GM03348 (cell line): ENCODE measurements around the gene PARN.
A peak's percentile ranks its signal among the peaks of the same experiment; 100 is the strongest.
"Not testable (repeated sequence)": the region's sequence is repeated elsewhere in the genome, so short reads cannot be mapped to it uniquely, and the experiment has no call there.

Experiments used
- DNase-seq: peaks from one replicate; pipeline ENCODE4 v3.0.0; 2012; ENCODE audit warnings: low spot score

Gene PARN

DNA sequence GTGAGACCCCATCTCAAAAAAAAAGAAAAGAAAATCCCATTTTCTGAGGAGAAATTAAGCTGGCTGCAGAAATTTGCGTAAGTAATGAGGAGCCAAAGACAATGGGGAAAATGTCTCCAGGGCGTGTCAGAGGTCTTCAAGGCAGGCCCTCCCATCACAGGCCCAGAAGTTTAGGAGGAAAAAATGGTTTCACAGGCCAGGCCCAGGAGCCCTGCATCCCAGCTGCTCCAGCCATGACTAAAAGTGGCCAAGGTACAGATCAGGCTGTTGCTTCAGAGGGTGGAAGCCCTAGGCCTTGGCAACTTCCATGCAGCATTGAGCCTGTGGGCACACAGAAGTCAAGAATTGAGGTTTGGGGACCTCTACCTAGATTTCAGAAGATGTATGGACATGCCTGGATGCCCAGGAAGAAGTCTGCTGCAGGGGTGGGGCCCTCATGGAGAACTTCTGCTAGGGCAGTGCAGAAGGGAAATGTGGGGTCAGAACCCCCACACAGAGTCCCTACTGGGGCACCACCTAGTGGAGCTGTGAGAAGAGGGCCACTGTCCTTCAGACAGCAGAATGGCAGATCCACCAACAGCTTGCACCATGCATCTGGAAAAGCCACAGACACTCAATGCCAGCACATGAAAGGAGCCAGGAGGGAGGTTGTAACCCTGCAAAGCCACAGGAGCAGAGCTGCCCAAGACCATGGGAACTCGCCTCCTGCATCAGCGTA lies 55.2 kb downstream of the PARN start:
- DNase-seq: not testable (repeated sequence)

DNA sequence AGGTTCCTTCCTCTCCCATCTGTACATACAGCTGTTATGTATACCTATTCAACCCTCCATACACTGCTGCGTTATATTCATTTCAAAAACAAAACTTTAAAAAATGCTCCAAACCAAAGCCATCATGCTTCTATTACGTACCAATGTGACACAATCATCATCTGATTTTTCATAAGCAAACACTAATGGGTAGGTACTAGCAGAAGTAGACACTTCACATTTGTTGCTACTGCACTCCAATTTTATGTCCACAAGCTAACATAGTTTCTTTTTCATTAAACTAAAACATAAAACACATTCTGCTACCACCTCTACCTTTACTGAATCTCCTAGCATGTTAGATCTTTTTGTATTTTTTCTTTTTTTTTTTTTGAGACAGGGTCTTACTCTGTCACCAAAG lies 57.5 kb downstream of the PARN start:
- no peak for DNase-seq

DNA sequence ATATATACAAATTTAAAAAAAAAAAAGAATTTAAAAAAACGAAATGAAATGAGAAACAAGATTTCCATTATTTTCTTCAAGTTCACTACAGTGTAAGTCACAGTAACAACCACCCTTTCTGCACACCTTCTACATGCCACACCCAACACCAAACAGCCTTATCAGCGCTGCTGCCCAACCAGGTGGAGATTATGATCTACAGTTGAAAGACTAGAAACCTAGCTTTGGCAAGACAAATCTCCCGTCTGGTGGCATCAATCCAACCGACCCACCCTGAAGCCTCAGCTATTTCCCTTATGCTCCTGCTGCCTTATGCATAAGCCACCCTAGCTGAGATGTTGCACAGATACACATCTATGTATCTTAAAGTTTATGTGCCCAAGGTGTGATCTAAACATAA lies 60.8 kb downstream of the PARN start:
- DNase-seq: no peak

DNA sequence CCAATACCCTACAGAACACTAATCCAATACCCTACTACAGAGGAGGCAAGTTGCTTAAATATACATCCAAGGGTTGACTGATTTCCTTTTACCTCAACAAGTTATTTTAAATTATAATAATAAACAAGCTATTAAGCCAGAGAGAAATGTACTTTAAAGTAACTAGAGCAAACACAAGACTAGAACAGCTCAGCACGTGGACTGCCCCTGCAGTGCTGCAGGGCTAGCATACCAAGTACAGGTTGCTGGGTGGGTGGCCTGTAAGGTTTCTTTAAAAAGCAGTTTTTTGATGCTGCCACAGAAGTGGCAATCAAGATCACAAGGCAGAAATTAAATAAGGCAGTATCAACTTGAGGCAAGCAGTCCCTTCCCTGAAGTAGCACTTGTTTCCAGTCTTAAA lies 63.5 kb downstream of the PARN start:
- no peak for DNase-seq

DNA sequence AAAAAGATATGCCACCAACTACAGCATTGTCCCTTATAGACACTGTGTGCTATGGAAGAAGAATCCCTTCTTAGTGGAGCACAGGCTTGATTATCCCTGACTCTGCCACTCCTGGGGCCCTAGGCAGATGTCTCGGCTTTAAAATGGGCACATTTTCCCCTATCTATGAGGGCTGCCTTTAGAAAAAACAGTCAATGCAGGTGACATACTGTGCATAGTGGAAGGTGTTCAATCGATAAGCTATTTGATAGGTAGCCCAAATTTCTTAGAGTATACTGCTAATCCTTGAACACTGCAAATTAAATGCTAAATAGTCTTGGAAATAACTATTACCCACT lies 64.4 kb downstream of the PARN start:
- no peak for DNase-seq

DNA sequence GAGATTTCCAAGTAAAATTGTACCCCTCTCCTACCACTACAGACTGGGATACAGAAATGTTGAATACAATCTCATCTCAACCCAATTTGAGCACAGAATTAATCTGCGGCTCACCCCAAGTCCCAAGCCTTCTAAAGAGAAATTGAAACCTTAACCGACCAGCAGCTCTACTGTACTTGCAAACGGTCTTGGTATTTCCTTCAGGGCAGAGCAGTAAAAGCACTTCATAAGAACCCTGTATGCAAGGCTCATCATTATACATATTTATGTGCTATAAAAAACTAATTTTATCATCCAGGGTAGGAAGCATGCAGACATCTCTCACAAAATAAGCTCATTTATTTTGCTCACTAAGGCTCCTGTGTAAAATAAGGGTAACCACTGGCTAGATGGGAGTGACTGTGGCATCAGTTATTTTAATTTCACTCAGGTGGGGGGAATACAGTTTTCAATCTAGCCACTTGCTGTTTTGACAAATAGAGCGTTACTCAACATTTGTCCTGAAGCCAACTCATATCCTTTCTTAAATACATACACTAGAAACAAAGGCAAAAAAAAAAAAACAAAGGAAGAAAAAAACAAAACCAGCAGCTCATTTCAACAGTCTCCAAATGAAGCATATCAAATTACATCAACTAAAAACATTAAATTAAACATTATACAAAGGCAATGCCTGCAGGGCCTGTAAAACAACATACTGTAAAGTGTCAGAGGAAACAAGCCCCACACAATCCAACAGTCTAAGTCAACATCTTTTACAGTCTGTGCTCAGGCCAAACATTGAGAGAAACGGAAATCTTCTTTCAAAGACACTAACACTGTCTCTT lies 65.0 kb downstream of the PARN start:
- peak; percentile 32 for DNase-seq

DNA sequence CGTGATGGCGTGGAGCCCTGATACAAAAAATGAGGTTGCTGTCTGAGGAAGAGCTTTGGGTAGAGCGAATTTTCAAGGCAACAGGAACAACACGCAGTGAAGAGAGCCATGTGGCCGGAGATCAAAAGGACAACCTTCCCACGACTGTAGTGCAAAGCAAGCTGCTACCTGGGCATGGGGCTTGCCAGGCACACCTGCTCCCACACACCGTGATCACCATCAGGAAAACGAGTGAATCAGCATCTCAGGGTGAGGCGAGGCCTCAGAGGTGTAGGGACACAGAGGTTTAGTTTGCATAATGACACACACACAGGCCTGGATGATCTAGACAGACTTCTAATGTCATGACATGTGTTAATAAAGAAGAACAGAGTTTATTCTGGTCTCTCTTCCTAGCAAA lies 65.7 kb downstream of the PARN start:
- DNase-seq: no peak

DNA sequence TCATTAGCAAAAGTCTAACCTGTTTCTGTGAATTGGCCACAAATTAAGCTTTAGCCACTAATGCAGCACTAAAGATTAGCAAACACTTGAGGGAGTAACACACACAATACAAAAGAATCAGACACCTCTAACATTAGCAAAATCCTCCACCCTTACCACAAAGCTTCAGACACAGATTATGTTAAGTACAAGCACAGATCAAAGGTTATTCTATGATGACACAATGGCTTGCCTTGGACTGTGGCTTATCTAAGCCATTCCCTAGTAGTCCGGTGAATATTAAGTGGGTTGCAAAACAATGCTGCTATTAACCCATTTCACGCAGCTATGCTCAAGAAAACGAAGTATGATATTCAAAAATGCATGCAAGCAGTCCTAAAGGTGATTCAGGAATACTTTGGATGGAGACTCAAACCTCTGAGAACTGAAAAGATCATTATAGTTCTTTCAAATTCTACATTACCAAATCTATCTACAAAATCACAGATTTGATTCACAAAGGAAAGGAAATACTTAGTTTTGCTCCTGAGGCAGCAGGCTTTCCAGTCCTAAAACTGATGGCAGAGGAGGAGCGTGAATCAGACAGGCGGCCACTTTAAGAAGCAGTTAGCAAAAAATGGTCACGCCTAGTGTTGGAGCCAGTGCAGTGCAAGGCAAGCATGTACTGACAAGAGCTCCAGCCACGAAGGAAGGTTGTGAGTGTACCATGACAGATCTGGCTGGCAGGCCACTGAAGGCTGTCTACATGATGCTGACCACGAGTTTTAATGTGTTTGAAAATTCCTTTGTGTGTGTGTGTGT lies 67.2 kb downstream of the PARN start:
- DNase-seq: peak; percentile 51

DNA sequence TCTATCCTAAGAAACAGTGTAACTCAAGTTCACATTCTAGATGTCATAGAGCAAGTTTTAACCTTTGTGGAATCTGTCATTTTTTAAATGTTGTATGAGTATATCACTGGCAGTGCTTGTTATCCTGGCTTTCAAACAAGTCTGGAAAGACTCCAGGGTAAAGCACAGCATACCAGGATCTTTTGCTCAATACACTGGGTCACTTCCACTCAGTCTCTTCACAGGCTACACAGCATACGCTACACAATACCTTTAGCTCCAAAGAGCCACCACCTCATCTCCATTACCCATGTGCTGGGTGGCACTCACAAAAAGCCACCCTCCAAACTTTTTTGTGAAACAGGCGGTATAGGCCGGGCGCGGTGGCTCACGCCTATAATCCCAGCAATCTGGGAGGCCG lies 69.5 kb downstream of the PARN start:
- DNase-seq: no peak

DNA sequence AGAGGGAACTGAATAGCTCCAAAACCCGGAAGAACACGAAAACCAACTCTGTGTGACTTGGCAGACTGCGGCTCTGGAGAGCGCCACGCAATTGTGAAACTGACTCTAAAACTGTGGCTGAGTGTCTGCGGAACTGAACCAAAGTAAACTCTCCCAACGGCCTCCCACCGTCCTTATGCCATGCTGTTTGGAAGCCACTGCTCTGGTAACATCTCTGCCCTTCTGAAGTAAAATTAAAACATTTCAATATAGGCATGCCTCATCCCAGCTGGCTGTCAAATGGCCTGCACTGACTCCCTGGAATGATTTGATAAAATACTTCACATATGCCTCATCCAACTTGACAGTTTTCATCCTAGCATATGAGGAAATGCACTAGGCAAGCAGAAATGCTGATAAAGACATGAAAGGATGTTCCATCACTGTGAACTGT lies 70.2 kb downstream of the PARN start:
- no peak for DNase-seq

DNA sequence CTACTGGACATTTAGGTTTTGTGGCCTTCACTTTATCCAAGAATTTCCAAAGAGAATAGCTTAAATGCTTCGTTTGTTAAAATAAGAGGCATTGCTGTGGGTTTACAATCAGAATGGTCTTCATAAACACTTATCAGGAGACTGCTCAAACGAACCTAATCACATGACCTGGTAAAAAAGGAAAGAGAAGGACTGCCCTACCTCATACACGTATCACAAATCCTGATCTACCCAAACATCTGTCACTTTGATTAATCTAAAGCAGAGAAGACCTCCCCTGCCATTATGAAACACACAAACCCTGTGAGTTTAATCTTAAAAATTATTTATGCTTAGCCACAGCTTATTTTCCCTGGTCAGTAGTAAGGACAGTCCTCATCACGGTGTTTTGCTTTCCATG lies 76.6 kb downstream of the PARN start:
- no peak for DNase-seq

DNA sequence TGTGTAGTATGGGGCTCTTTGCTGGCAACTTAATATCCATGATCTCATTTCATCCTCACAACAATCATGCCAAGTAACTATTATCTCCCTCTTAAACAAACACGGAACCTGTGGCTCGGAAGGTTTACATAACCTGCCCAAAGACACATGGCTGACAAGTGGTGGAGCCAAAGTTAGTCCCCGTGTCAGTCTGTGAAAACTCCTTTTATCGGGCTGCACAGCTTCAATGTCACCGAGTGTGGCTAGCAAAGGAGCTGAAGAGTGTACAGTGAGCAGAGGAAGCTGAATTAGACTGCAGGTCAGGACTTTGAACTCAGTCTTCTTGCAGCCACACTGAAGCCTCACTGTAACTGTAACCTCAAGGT lies 80.3 kb downstream of the PARN start:
- no peak for DNase-seq

DNA sequence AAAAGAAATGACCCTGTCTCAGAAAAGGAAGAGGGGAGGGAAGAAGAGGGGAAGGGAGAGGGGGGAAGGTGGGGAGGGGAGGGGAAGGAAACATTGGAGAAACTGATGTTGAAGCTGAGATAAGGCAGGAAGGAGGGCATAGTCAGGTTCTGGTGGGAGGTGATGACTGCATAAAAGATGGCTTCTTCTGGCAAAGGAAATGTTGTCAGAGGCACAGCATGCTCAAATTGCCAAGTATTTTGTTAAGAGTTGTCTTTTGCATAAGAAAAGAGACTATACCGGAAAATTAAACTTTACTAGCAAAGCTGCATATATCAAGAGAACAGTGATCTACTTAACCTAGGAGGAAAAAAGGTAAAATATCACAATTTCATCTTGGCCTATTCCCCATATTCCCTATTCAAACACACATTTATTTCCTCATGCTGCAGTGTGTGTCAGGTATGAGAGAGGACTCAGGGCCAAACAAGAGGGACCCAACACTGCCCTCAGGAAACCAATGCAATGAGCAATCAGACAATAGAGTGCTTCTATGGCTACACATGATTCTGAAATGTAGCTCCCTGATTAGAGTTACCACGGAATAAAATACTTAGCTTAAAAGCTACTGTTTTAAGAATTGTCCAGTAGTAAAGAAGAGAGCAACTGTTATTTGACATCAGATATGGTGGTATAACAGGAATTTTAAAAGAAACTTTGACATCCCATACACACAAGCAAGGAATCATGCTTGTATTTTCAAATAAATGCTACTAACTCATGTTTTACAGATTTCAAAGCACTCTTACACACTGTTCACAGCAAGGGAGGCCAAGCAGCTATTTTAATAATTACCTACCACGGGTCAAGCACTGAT lies 80.9 kb downstream of the PARN start:
- DNase-seq: no peak

DNA sequence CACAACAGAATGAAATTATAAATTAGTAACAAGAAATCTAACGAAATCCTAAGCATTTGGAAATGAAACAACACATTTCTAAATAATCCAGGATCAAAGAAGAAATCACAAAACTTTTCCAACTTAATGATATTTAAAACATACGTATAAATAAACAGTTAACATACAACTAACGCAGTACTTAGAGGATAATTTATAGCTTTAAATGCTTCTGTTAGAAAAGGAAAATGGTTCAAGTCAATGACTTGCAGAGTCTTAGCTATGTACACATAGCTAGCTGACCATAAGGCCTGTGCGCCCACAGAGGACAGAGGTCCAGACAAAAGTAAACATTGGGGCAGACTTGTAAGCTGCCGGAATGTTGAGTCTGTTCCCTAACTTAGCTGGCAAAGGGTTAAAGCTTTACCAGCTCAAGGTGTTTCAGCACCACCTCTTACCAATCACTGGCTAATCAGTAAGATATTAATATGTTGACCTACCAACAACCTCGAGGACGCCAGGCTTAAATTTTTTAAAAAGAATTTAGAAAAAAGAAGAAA lies 84.6 kb downstream of the PARN start:
- DNase-seq: no peak

DNA sequence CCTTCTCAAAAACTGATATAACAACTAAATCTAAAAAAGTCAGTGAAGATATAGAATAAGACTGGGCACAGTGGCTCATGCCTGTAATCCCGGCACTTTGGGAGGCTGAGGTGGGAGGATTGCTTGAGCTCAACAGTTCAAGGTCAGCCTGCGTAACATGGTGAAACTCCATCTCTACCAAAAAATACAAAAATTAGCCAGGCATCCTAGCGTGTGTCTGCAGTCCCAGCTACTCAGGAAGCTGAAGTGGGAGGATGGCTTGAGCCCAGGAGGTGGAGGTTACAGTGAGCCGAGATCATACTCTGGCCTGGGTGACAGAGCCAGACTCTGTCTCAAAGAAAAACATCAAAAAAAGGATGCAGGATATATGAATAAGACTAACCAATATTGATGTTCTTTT lies 85.2 kb downstream of the PARN start:
- DNase-seq: not testable (repeated sequence)

DNA sequence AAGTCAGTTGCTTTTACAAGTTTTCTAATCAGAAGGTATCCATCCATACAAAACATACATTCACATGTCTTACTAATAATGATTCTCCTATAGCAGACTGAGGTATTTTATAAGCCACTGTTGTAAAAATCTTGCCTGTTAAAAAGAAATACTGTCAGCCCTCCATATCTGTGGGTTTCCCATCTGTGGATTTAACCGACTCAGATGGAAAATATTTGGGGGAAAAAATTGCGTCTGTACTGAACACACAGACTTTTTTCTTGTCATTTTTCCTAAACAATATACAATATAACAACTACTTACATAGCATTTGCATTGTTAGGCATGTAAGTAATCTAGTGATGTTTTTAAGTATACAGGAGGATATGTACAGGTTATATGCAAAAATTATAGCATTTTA lies 90.4 kb downstream of the PARN start:
- DNase-seq: peak; percentile 24

DNA sequence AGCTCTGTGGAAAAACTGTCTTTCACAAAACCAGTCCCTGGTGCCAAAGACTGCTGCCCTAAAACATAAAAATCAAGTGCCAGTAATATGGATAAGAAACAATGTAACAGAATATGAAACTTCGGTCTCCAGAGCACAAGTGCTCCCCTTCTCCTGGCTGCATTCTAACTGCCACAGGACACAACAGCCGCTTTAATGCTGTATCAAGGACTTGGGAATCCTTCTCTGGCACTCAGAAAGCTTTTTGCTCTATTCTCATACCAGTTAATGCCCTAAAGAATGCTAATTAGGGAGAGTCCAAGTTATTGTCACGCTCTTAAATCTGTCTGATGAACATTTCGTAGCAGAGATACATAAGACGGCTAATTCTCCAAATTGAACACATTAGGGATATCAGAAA lies 90.9 kb downstream of the PARN start:
- DNase-seq: peak; percentile 20

DNA sequence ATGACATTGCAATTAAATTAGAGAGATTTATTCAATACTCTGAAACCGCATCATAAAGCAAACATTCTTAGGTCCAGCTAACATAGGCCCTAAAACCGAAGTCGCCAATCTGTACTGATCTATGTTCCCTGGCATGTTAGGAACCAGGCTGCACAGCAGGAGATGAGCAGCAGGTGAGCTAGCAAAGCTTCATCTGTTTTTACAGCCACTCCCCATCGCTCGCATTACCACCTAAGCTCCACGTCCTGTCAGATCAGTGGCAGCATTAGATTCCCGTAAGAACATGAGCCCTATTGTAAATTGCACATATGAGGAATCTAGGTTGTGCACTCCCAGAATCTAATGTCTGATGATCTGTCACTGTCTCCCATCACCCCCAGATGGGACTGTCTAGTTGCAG lies 91.5 kb downstream of the PARN start:
- no peak for DNase-seq

DNA sequence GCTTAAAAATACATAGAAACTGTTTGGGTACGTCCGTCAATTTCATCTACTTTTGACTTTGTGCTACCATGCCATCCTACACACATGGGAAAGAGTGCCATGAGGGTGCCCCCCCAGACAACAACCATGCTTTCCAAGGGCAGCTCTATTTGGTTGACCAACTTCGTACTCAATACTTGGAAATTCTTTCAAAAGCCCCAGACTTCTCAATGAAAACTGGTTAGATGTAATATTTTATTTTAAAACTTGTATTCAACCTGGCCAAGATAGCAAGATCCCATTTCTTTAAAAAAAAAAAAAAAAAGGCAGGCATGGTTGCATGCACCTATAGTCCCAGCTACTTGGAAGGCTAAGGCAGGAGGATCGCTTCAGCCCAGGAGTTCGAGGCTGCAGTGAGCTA lies 98.4 kb downstream of the PARN start:
- no peak for DNase-seq

DNA sequence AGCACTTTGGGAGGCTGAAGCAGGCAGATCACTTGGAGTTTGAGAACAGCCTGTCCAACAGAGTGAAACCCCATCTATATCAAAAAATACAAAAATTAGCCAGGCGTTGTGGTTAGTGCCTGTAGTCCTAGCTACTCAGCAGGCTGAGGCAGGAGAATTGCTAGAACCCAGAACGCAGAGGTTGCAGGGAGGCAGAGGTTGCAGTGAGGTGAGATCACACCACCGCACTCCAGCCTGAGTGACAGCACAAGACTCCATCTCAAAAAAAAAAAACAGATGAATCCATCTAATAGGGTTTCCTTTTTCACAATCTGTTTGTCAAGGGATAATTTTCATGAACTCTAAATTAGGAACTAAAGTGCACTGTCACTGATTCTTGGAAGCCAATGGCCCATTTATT lies 99.0 kb downstream of the PARN start:
- DNase-seq: no peak

DNA sequence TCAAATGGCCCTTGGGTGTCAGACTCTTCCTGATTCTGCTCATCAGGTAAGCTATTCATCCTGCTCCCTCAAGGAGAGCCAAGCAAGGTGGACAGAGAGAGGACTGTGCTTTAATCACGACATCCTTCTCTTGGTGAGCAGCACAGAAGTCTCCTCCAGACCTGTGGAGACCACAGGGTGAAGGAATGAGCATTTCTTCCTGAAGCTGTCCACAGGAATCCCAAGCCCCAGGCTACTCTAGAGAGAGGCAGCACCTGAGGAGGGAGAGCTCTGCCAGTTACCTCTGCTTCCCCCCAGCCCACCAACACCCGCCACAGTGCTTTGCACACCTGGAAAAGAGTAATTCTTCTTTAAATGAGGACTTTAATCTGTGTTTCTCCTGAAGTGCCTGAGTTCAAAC lies 100.0 kb downstream of the PARN start:
- no peak for DNase-seq
